ENCODE results near the gene PEPD.

DNA sequence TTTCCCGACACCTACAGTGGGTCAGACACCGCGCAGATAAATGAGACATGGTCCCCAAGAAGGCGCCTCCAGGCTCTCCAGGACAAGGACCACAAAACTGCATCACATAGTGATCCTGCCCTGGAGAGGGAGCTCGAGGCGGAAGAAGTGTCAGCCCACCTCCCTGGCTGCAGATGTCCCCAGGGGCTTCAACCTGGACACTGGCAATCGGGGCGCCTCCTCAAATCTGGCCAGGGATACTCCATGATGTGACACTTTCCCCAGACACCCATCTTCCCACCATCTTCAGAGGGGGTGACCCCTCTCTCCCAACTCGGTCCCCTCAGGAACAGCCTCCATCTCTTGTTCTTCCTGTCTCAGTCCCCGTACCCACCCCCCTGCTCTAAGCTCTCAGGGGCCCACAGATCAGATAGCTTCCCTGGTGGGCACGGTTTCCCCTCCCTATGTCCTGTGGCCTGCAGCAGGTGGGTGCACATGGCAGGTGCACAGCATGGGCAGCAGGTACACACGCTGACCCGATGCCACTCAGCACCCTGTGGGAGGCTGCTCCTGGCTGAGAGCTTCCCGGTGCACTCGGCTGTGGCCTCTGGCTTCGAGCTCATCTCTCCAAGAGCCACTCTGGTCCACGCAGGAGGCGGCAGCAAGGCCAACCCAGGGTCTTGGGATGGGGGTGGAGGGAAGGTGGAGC lies 61.2 kb downstream of the PEPD start:
- TF ChIP-seq, protein P1, sequence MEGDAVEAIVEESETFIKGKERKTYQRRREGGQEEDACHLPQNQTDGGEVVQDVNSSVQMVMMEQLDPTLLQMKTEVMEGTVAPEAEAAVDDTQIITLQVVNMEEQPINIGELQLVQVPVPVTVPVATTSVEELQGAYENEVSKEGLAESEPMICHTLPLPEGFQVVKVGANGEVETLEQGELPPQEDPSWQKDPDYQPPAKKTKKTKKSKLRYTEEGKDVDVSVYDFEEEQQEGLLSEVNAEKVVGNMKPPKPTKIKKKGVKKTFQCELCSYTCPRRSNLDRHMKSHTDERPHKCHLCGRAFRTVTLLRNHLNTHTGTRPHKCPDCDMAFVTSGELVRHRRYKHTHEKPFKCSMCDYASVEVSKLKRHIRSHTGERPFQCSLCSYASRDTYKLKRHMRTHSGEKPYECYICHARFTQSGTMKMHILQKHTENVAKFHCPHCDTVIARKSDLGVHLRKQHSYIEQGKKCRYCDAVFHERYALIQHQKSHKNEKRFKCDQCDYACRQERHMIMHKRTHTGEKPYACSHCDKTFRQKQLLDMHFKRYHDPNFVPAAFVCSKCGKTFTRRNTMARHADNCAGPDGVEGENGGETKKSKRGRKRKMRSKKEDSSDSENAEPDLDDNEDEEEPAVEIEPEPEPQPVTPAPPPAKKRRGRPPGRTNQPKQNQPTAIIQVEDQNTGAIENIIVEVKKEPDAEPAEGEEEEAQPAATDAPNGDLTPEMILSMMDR (IDR thresholded peaks at IDR 0.05), result no peak
- TF ChIP-seq, protein P2, sequence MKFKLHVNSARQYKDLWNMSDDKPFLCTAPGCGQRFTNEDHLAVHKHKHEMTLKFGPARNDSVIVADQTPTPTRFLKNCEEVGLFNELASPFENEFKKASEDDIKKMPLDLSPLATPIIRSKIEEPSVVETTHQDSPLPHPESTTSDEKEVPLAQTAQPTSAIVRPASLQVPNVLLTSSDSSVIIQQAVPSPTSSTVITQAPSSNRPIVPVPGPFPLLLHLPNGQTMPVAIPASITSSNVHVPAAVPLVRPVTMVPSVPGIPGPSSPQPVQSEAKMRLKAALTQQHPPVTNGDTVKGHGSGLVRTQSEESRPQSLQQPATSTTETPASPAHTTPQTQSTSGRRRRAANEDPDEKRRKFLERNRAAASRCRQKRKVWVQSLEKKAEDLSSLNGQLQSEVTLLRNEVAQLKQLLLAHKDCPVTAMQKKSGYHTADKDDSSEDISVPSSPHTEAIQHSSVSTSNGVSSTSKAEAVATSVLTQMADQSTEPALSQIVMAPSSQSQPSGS (CRISPR knock-in tag; IDR thresholded peaks at IDR 0.05; ENCODE audit: borderline replicate concordance, low read depth), result no peak
- TF ChIP-seq GABPB1 (CRISPR knock-in tag; IDR thresholded peaks at IDR 0.05) (no peak), TEAD1 (CRISPR knock-in tag; IDR thresholded peaks at IDR 0.05) (no peak), GRHL2 (CRISPR knock-in tag; IDR thresholded peaks at IDR 0.05; ENCODE audit: insufficient replicate concordance, severe bottlenecking) (no peak)
- TF ChIP-seq, protein P3, sequence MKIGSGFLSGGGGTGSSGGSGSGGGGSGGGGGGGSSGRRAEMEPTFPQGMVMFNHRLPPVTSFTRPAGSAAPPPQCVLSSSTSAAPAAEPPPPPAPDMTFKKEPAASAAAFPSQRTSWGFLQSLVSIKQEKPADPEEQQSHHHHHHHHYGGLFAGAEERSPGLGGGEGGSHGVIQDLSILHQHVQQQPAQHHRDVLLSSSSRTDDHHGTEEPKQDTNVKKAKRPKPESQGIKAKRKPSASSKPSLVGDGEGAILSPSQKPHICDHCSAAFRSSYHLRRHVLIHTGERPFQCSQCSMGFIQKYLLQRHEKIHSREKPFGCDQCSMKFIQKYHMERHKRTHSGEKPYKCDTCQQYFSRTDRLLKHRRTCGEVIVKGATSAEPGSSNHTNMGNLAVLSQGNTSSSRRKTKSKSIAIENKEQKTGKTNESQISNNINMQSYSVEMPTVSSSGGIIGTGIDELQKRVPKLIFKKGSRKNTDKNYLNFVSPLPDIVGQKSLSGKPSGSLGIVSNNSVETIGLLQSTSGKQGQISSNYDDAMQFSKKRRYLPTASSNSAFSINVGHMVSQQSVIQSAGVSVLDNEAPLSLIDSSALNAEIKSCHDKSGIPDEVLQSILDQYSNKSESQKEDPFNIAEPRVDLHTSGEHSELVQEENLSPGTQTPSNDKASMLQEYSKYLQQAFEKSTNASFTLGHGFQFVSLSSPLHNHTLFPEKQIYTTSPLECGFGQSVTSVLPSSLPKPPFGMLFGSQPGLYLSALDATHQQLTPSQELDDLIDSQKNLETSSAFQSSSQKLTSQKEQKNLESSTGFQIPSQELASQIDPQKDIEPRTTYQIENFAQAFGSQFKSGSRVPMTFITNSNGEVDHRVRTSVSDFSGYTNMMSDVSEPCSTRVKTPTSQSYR (CRISPR knock-in tag; IDR thresholded peaks at IDR 0.05), result no peak

All from WTC11 (cell line).